Right lobe of liver (tissue), 4 donors: Measurements from ENCODE around the gene PATE2.

Source experiments
- CTCF ChIP-seq, 4 donors: fragments of 200-600 bp in 3 of 4; fragments of 450-650 bp in 1 of 4; IDR thresholded peaks; one replicate each; pipeline versions ENCODE4 v1.5.1 to v1.8.0; 2016 to 2022; ENCODE audit warnings: antibody characterized with exemption in 4 of 4, mild to moderate bottlenecking in 2 of 4
- POLR2A ChIP-seq: fragments of 450-650 bp; IDR thresholded peaks from one replicate; pipeline ENCODE4 v1.6.1; 2017; ENCODE audit warnings: antibody characterized with exemption, mild to moderate bottlenecking
- donor health status: DM: no; HTN: no; CAD: no.
- donor health status: DM: no; HTN: no; CAD: no.
- donor health status: DM: no; HTN: yes; CAD: no.

GRCh38 chr11:125778728-125779127 lies at the start of gene PATE2:
- TF ChIP-seq POLR2A = no peak
- TF ChIP-seq CTCF (IDR thresholded peaks at IDR 0.05) = no peak
